Spleen (tissue), 11 donors: ENCODE results near the gene ALDH2. TPM values are rescaled to one million over a fixed set of nuclear protein-coding genes. Genes with fewer than 3 reads are reported as not detected.
"Not testable (repeated sequence)": the region's sequence is repeated elsewhere in the genome, so short reads cannot be mapped to it uniquely, and the experiment has no call there.

Source experiments
- DNase-seq: peaks from one replicate; pipeline ENCODE4 v3.0.0-alpha.2; 2020
- H3K27ac ChIP-seq, 8 donors: fragments of 200-600 bp; sonication (generic) in 7 of 8; 1 replicate in 4 of 8; 2 replicates in 4 of 8; pipeline versions ENCODE4 v1.5.0 to v1.8.0; 2016 to 2021; ENCODE audit warnings: inconsistent platforms in 4 of 8, mild to moderate bottlenecking in 4 of 8, moderate library complexity in 1 of 8
- H3K27me3 ChIP-seq, 7 donors: fragments of 200-600 bp; sonication (generic) in 6 of 7; replicated peaks in 1 of 7; 1 replicate in 4 of 7; 2 replicates in 3 of 7; pipeline versions ENCODE4 v1.5.0 to v1.8.0; 2016 to 2021; ENCODE audit warnings: inconsistent platforms in 3 of 7, mild to moderate bottlenecking in 1 of 7
- H3K36me3 ChIP-seq, 6 donors: fragments of 200-600 bp; sonication (generic) in 5 of 6; 1 replicate in 4 of 6; 2 replicates in 2 of 6; pipeline versions ENCODE4 v1.5.0 to v1.8.0; 2016 to 2021; ENCODE audit warnings: inconsistent platforms in 2 of 6
- H3K4me1 ChIP-seq, 6 donors: fragments of 200-600 bp; sonication (generic) in 5 of 6; 1 replicate in 3 of 6; 2 replicates in 3 of 6; pipeline versions ENCODE4 v1.5.0 to v1.8.0; 2016 to 2021; ENCODE audit warnings: inconsistent platforms in 3 of 6
- H3K4me3 ChIP-seq, 8 donors: fragments of 200-600 bp; sonication (generic) in 7 of 8; 1 replicate in 4 of 8; 2 replicates in 4 of 8; pipeline versions ENCODE4 v1.5.0 to v1.8.0; 2016 to 2021; ENCODE audit warnings: inconsistent platforms in 4 of 8, mild to moderate bottlenecking in 4 of 8, moderate library complexity in 2 of 8
- H3K9me3 ChIP-seq, 8 donors: fragments of 200-600 bp; sonication (generic) in 7 of 8; 1 replicate in 4 of 8; 2 replicates in 4 of 8; pipeline versions ENCODE4 v1.5.0 to v1.8.0; 2016 to 2021; ENCODE audit warnings: inconsistent platforms in 4 of 8
- POLR2A ChIP-seq, 3 donors: fragments of 450-650 bp; IDR thresholded peaks; one replicate each; pipeline ENCODE4 v1.5.1; 2017; ENCODE audit warnings: antibody characterized with exemption in 3 of 3, mild to moderate bottlenecking in 1 of 3
- POLR2AphosphoS5 ChIP-seq, 3 donors: sonication (generic); formaldehyde crosslinking; IDR thresholded peaks; one replicate each; pipeline ENCODE4 v1.5.1; 2017; ENCODE audit warnings: antibody characterized with exemption in 3 of 3
- WGBS, 5 donors: extraction: QIAGEN DNeasy Blood & Tissue Kit in 3 of 5; methylation state at CpG; one replicate each; pipeline versions ENCODE4 v1.1.5 to v1.1.7; 2013 to 2018; 5-methylcytosine and 5-hydroxymethylcytosine counted together
- intact Hi-C: fragments of 100-400 bp; cut with DNase I; formaldehyde crosslinking; loops from one replicate; pipeline ENCODE4 v1.15.0; 2023; ENCODE audit warnings: low total_unique reads
- polyA plus RNA-seq, 3 donors: library from polyadenylated mRNA; stranded (reverse); fragments of 200-250 nt; gene quantifications; one replicate each; pipeline ENCODE4 v1.2.1, GENCODE V29; 2013
- total RNA-seq, 7 donors: library from RNA; depleted of rRNA in 3 of 7; stranded (reverse); fragments of >200 nt in 3 of 7; fragmentation: NEBNext Ultra II Directional in 4 of 7; extraction: Animal tissue kit (Norgen Biotek cat#: 25700) in 4 of 7; gene quantifications; one replicate each; pipeline versions ENCODE4 v1.1.0 to v1.2.1, GENCODE V29; 2016 to 2021
- TF ChIP-seq, protein P1 (sequence below), 11 experiments: fragments of 200-600 bp in 7 of 11; fragments of 450-650 bp in 4 of 11; sonication (generic) in 4 of 11; IDR thresholded peaks in 8 of 11; conservative IDR thresholded peaks in 3 of 11; 1 replicate in 7 of 11; 2 replicates in 4 of 11; pipeline versions ENCODE4 v1.4.0 to v1.8.0; 2016 to 2021; ENCODE audit warnings: antibody characterized with exemption in 11 of 11, inconsistent platforms in 4 of 11, mild to moderate bottlenecking in 1 of 11
- donor health status: healthy with polysubstance abuse.
- donor health status: DM: no; HTN: no; CAD: no; lungs with moderate emphysema.
- donor health status: DM: no; HTN: no; CAD: no.
- donor health status: Bipolar disorder and iron deficiency.
- donor health status: healthy.
- donor health status: DM: no; HTN: no; CAD: no.
- donor health status: DM: yes; HTN: yes; CAD: no.

Gene ALDH2
- total and polyA plus RNA-seq, 10 donors = 30.8 to 78.9 (median 47.5) TPM

DNA sequence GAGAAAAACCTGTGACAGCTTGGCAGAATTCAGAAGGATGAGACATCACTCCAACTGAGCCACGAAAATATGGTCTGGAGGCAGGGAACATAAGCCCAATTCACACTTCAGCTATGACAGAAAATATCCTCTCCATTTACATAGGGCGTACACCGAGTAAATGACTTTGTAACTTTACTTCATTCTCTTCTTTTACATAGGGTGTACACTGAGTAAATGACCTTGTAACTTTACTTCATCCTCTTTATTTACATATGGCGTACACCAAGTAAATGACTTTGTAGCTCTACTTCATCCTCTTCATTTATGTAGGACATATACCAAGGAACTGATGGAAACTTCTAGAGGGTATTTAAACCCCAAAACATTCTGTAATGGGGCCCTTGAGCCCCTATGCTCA is 61.2 kb downstream of the ALDH2 start:
- no peak overlapping the region for H3K27ac ChIP-seq
- WGBS, 5 donors = 82 to 92% (median 90%) methylated on average over 4 of the region's 4 CpGs
- peaks cover 0 to 18% (median 2%) of the 10 kb centered on the region in 6 donors for H3K4me1 ChIP-seq
- no peaks in the 10 kb centered on the region for H3K27me3 ChIP-seq
- intact Hi-C loops = no loop called here
- TF ChIP-seq, protein P1, sequence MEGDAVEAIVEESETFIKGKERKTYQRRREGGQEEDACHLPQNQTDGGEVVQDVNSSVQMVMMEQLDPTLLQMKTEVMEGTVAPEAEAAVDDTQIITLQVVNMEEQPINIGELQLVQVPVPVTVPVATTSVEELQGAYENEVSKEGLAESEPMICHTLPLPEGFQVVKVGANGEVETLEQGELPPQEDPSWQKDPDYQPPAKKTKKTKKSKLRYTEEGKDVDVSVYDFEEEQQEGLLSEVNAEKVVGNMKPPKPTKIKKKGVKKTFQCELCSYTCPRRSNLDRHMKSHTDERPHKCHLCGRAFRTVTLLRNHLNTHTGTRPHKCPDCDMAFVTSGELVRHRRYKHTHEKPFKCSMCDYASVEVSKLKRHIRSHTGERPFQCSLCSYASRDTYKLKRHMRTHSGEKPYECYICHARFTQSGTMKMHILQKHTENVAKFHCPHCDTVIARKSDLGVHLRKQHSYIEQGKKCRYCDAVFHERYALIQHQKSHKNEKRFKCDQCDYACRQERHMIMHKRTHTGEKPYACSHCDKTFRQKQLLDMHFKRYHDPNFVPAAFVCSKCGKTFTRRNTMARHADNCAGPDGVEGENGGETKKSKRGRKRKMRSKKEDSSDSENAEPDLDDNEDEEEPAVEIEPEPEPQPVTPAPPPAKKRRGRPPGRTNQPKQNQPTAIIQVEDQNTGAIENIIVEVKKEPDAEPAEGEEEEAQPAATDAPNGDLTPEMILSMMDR (IDR thresholded peaks at IDR 0.05 in 8 of 11, conservative IDR thresholded peaks at IDR 0.05 in 3 of 11) = no peak
- TF ChIP-seq POLR2A (IDR thresholded peaks at IDR 0.05) = no peak
- TF ChIP-seq POLR2AphosphoS5 (IDR thresholded peaks at IDR 0.05) = no peak
- DNase-seq = no peak
- H3K4me3 ChIP-seq = no peak overlapping the region
- H3K36me3 ChIP-seq = no peaks in the 10 kb centered on the region
- no peaks in the 10 kb centered on the region for H3K9me3 ChIP-seq

DNA sequence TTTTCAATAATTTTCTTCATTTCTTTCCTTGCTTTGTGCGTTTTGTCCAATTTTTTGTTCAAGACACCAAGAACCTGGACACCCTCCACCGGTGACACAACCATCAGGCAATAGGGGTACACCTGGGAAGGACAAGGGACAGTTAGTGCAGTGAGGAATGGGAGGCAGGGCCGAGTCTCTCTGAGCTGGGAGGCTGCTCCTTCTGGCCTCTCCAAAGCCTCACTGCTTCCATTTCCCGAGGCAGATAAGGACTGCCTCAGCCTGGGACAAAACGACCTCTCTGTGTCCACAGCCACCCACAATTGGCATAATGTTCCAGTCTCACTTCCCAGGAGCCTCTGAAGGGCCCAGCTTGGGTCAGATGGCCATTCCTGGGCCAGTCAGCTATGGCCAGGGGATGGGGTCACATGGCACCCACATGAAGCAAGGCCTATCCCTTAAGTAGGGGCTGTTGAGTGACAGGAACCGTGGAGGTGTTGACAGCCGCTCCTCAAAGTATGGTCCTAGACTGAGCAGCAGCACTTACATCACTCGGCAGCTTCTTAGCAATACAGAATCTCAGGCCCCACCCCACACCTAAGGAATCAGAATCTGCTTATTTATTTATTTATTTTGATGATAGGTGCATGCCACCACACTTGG is 61.7 kb downstream of the ALDH2 start:
- no peak overlapping the region for H3K4me3 ChIP-seq
- WGBS, 5 donors = 84 to 88% (median 85%) methylated on average over 8 of the region's 8 CpGs
- H3K27ac ChIP-seq = no peak overlapping the region
- H3K36me3 ChIP-seq = no peaks in the 10 kb centered on the region
- no peaks in the 10 kb centered on the region for H3K9me3 ChIP-seq
- H3K4me1 ChIP-seq = peaks cover 0 to 12% (median under 1%) of the 10 kb centered on the region in 6 donors
- TF ChIP-seq POLR2AphosphoS5 (IDR thresholded peaks at IDR 0.05) = no peak
- no peak for TF ChIP-seq POLR2A (IDR thresholded peaks at IDR 0.05)
- TF ChIP-seq, protein P1 (IDR thresholded peaks at IDR 0.05 in 8 of 11, conservative IDR thresholded peaks at IDR 0.05 in 3 of 11) = no peak
- no peaks in the 10 kb centered on the region for H3K27me3 ChIP-seq
- intact Hi-C loops = no loop called here
- no peak for DNase-seq

DNA sequence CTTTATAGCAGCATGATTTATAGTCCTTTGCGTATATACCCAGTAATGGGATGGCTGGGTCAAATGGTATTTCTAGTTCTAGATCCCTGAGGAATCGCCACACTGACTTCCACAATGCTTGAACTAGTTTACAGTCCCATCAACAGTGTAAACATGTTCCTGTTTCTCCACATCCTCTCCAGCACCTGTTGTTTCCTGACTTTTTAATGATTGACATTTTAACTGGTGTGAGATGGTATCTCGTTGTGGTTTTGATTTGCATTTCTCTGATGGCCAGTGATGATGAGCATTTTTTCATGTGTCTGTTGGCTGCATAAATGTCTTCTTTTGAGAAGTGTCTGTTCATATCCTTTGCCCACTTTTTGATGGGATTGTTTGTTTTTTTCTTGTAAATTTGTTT is 62.9 kb downstream of the ALDH2 start:
- H3K27me3 ChIP-seq, H3K9me3 ChIP-seq, H3K27ac ChIP-seq, DNase-seq, H3K36me3 ChIP-seq, H3K4me1 ChIP-seq, intact Hi-C loops, H3K4me3 ChIP-seq: not testable (repeated sequence)
- WGBS, 5 donors = 73 to 89% (median 83%) methylated on average over 3 of the region's 3 CpGs

DNA sequence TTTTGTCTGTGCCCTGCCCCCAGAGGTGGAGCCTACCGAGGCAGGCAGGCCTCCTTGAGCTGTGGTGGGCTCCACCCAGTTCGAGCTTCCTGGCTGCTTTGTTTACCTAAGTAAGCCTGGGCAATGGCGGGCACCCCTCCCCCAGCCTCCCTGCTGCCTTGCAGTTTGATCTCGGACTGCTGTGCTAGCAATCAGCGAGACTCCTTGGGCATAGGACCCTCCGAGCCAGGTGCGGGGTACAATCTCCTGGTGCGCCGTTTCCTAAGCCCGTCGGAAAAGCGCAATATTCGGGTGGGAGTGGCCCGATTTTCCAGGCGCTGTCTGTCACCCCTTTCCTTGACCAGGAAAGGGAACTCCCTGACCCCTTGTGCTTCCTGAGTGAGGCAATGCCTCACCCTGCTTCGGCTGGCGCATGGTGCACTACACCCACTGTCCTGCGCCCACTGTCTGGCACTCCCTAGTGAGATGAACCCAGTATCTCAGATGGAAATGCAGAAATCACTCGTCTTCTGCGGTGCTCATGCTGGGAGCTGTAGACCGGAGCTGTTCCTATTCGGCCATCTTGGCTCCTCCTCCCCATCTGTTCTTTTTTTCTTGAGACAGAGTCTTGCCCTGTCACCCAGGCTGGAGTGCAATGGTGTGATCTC is 68.1 kb downstream of the ALDH2 start:
- intact Hi-C loops, H3K27me3 ChIP-seq, H3K9me3 ChIP-seq: not testable (repeated sequence)
- H3K4me3 ChIP-seq = peak overlapping the region in 4 of 8 donors; percentile 10 to 50 (median 20)
- peak; percentile 78 for DNase-seq
- H3K36me3 ChIP-seq = peaks cover 0 to 17% (median 12%) of the 10 kb centered on the region in 6 donors
- TF ChIP-seq POLR2AphosphoS5 (IDR thresholded peaks at IDR 0.05) = peak in 2 of 3 donors; percentile 40 to 44
- TF ChIP-seq, protein P1 (IDR thresholded peaks at IDR 0.05 in 8 of 11, conservative IDR thresholded peaks at IDR 0.05 in 3 of 11) = peak in 1 of 11 experiments; percentile 12
- peaks cover 3 to 25% (median 9%) of the 10 kb centered on the region in 6 donors for H3K4me1 ChIP-seq
- peak overlapping the region in 5 of 8 donors; percentile 5 to 79 (median 63) for H3K27ac ChIP-seq
- 40 to 70% (median 57%) methylated on average over 21 to 22 of the region's 22 CpGs for WGBS, 5 donors

DNA sequence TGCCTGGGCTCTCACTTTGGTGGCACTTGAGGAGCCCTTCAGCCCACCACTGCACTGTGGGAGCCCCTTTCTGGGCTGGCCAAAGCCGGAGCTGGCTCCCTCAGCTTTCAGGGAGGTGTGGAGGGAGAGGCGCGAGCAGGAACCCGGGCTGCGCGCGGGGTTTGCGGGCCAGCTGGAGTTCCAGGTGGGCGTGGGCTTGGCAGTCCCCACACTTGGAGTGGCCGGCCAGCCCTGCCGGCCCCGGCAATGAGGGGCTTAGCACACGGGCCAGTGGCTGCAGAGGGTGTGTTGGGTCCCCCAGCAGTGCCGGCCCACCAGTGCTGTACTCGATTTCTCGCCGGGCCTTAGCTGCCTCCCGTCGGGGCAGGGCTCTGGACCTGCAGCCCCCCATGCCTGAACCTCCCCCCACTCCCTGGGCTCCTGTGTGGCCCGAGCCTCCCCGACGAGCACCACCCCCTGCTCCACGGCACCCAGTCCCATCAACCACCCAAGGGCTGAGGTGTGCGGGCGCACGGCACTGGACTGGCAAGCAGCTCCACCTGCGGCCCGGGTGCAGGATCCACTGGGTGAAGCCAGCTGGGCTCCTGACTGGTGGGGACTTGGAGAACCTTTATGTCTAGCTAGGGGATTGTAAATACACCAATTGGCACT is 68.9 kb downstream of the ALDH2 start:
- H3K9me3 ChIP-seq, H3K27me3 ChIP-seq, intact Hi-C loops, DNase-seq: not testable (repeated sequence)
- peak overlapping the region in 5 of 8 donors; percentile 5 to 79 (median 63) for H3K27ac ChIP-seq
- peaks cover 0 to 22% (median 12%) of the 10 kb centered on the region in 6 donors for H3K36me3 ChIP-seq
- peaks cover 11 to 33% (median 17%) of the 10 kb centered on the region in 6 donors for H3K4me1 ChIP-seq
- H3K4me3 ChIP-seq = peak overlapping the region in 1 of 8 donors; percentile 50
- WGBS, 5 donors = 89 to 97% (median 94%) methylated on average over 18 to 28 of the region's 28 CpGs
